ENCODE results near the gene HTN1. TPM values are rescaled to one million over a fixed set of nuclear protein-coding genes. Genes with fewer than 3 reads are reported as not detected.
"Not testable (repeated sequence)": the region's sequence is repeated elsewhere in the genome, so short reads cannot be mapped to it uniquely, and the experiment has no call there.

Gene HTN1
- total RNA-seq, 2 donors from 2014 or later: not detected

- H3K27ac ChIP-seq; H3K9me3 ChIP-seq; DNase-seq; H3K4me3 ChIP-seq; H3K9ac ChIP-seq (ENCODE audit: low read depth in 2 of 2, low read length in 2 of 2); H3K27me3 ChIP-seq; H3K36me3 ChIP-seq; H3K4me1 ChIP-seq; intact Hi-C loops (cut with DNase I): not testable (repeated sequence)
These were observed 10.3 kb upstream of the HTN1 start for GRCh38 chr4:70039928-70040327.

- no peaks in the 10 kb centered on the region for H3K36me3 ChIP-seq
- no peak for TF ChIP-seq CTCF (IDR thresholded peaks at IDR 0.05)
- H3K4me1 ChIP-seq: no peaks in the 10 kb centered on the region
- intact Hi-C loops (cut with DNase I): no loop called here
- DNase-seq: no peak
- no peak overlapping the region for H3K27ac ChIP-seq
- no peaks in the 10 kb centered on the region for H3K27me3 ChIP-seq
- no peaks in the 10 kb centered on the region for H3K9me3 ChIP-seq
- no peak overlapping the region for H3K4me3 ChIP-seq
- no peak overlapping the region for H3K9ac ChIP-seq (ENCODE audit: low read depth in 2 of 2, low read length in 2 of 2)
These were observed 8.5 kb upstream of the HTN1 start for GRCh38 chr4:70041652-70042286.

GRCh38 chr4:70056534-70056933 lies 6.3 kb downstream of the HTN1 start:
- H3K27ac ChIP-seq; H3K27me3 ChIP-seq; H3K4me1 ChIP-seq; H3K4me3 ChIP-seq; DNase-seq; H3K9me3 ChIP-seq; intact Hi-C loops (cut with DNase I); H3K36me3 ChIP-seq; H3K9ac ChIP-seq (ENCODE audit: low read depth in 2 of 2, low read length in 2 of 2): not testable (repeated sequence)

- Histone ChIP-seq H3K27me3 (no peaks in the 10 kb centered on the region), H3K27ac (no peak overlapping the region), H3K4me1 (no peaks in the 10 kb centered on the region), H3K4me3 (no peak overlapping the region), H3K36me3 (no peaks in the 10 kb centered on the region), H3K9ac (ENCODE audit: low read depth in 2 of 2, low read length in 2 of 2) (no peak overlapping the region), H3K9me3 (no peaks in the 10 kb centered on the region)
- TF ChIP-seq CTCF (IDR thresholded peaks at IDR 0.05): no peak
- DNase-seq: no peak
- intact Hi-C loops (cut with DNase I): no loop called here
These were observed 7.4 kb downstream of the HTN1 start for GRCh38 chr4:70057651-70058050.

GRCh38 chr4:70059149-70059548 lies 8.9 kb downstream of the HTN1 start:
- intact Hi-C loops (cut with DNase I): no loop called here
- H3K27ac ChIP-seq: no peak overlapping the region
- TF ChIP-seq CTCF (IDR thresholded peaks at IDR 0.05): no peak

GRCh38 chr4:70062000-70062399 lies 11.8 kb downstream of the HTN1 start:
- no peak for DNase-seq
- Histone ChIP-seq H3K4me1 (no peaks in the 10 kb centered on the region), H3K4me3 (no peak overlapping the region), H3K36me3 (no peaks in the 10 kb centered on the region), H3K27me3 (no peaks in the 10 kb centered on the region), H3K27ac (no peak overlapping the region), H3K9ac (ENCODE audit: low read depth in 2 of 2, low read length in 2 of 2) (no peak overlapping the region), H3K9me3 (no peaks in the 10 kb centered on the region)
- TF ChIP-seq CTCF (IDR thresholded peaks at IDR 0.05): no peak
- intact Hi-C loops (cut with DNase I): no loop called here

More at GRCh38 chr4:70059149-70059548, 8.9 kb downstream of the HTN1 start:
- no peaks in the 10 kb centered on the region for H3K27me3 ChIP-seq
- no peak overlapping the region for H3K4me3 ChIP-seq
- H3K9me3 ChIP-seq: no peaks in the 10 kb centered on the region
- no peak overlapping the region for H3K9ac ChIP-seq (ENCODE audit: low read depth in 2 of 2, low read length in 2 of 2)
- H3K36me3 ChIP-seq: no peaks in the 10 kb centered on the region
- no peak for DNase-seq
- H3K4me1 ChIP-seq: no peaks in the 10 kb centered on the region

Measured in colonic mucosa (tissue), 4 donors.